NCI-H2196 treated with DMSO at 0.1 percent for 48 hours (cell line): ENCODE measurements around the gene NRXN3.

Experiments
- DNase-seq: peaks from one replicate; lab custom pipeline; 2025; ENCODE audit not compliant: unreplicated experiment; lab: John Stamatoyannopoulos, UW

NRXN3 gene

DNA sequence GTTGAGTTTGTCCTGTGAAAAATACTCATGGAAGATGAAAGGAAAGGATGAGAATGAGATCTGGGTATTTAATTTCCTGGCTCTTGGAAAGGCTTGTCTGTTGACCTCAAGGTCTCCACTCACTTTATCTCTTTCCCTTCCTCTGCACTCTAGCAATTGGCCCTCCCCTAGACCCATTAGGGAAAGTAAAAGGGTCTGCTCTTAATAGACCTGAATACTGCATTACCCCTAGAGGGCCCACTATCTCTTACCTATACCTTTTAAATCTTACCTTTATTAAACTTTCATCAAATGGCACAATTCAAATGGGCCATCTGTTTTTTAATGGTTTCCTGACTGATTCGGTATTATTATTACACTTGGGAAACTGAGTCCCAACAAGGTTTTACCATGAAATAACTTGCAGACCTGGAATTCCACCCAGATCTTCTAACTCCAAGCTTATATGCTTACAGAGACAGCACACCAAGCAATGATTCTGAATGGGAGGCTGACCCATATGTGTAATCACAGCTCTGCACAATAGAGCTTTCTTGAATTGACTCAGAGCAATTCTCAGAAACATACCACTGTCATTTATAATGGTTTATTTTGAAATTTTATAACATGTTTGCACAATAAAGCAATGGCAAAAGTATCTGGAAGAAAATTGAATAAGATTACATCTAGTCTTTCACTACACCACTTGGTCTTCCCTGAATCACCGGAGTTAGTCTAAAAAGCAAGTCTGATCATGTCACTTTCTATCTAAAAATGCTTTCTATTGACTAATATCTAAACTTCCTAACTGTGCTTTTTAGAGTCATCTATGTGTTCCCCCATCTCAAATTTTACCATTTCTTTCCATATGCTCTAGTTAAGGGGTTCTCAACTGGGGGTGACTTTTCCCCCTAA, 618.5 kb downstream of the NRXN3 start:
- DNase-seq, result no peak

GRCh38 chr14:78790271-78790670, 620.1 kb downstream of the NRXN3 start:
- no peak for DNase-seq

- no peak for DNase-seq
These were observed 628.6 kb downstream of the NRXN3 start for GRCh38 chr14:78798757-78799156.

- DNase-seq, result no peak
These were observed 635.4 kb downstream of the NRXN3 start for GRCh38 chr14:78805570-78805969.

- no peak for DNase-seq
These were observed 652.9 kb downstream of the NRXN3 start for GRCh38 chr14:78823035-78823434.

GRCh38 chr14:78823516-78823915, 653.3 kb downstream of the NRXN3 start:
- DNase-seq, result no peak

GRCh38 chr14:78829274-78829673, 659.1 kb downstream of the NRXN3 start:
- no peak for DNase-seq

DNA sequence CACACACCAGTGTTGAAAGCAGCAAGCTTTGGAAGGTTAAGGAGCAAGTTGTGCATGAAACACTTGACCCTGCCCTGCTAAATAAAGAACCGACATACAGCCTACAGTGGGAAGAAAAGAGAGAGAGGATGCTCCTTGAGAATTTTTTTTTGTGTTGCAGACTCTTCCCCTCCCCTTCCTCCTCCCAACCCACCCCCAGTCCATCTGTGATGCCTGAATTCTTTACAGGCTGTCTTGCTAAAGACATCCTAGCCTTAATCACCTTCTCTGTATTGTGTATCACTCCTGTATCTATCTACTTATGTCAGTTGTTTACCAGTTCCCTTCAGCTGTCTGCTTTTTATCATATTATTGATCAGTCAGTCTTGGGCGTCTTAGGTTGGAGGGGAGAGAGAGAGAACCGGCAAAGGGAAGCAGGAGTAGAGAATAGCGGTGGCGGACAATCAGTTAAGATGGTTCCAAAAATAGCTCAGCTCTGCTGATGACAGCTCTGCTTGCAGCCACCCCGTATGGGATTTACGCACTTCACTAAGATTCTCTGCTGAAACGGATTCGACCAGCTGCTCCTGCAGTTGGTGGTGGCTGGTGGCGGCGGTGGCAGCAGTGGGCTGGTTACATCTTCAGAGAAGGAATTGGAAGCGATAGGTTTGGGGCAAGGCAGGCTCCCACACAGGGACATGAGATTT, 664.7 kb downstream of the NRXN3 start:
- DNase-seq, result no peak

DNA sequence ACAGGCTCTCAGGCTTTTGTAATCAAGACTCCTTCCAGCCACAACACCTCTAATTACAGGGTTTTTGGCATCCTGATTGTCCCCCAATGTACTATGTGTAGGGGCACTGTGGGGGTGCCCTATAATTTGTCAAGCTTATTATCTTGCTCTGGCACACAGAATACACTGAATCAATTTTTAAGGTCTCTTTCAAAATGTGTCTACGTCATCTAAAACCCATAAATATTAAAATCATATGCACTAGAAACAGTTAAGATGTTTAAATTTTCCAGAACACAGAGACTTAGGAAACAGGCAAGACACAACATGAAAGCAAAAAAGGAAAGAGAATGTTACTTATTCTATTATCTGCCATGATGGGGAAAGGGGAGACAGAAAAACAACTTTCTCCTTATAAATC, 665.7 kb downstream of the NRXN3 start:
- DNase-seq, result no peak

GRCh38 chr14:78836777-78837176, 666.6 kb downstream of the NRXN3 start:
- peak; percentile 2 for DNase-seq

DNA sequence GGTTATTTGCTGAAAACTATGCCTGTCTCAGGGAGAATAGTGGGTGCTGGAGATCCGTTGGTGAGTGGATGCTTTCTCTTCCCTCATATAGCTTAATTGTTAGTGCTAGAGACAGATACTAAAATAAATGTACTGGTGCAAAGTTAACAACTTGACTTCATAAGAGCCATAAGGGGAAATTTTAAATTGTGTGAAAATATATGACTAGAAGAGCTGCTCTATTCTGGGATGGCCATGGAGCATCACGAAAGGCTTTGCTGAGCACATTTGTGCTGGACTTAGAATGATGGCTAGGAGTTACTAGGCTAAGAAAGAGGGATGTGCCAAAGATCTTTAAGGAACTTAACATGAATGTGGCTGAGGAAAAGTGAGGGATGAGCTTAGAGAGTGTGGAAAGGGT, 668.8 kb downstream of the NRXN3 start:
- DNase-seq, result no peak

DNA sequence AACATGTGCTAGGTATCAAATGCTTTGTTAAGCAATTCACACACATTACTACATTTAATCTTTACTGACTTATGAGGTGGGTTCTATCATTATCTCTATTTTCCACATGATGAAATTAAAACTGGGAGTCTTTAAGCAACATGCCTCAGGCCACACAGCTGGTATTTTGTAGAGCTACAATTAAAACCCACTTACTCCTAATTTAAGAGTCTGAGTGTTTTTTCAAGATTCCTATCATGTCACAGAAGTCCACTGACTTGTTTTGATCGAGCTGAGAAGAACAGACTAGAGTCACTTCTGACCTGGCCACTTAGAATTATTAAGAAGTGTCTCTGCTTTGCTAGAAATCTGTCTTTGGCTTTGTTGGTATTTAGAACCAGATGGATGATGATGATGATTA, 670.7 kb downstream of the NRXN3 start:
- no peak for DNase-seq

DNA sequence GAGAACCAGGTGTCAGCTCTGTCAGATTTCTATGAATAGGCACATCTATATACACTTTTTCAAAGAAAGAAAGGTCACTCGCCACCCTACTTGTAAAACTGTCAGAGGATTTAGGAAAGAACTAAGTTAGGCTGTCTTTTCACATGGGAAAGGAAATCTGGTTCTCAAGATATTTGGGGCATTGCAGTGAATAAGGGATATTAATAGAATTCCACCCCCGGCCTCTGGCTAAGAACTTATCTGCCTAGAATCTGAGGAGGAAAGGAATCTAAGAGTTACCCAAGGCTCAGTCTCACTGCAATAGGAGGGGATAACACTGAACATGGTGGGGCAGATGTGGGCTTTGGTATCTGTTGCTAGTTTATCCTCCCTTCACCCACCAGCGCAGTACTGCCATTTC, 677.6 kb downstream of the NRXN3 start:
- DNase-seq, result no peak

DNA sequence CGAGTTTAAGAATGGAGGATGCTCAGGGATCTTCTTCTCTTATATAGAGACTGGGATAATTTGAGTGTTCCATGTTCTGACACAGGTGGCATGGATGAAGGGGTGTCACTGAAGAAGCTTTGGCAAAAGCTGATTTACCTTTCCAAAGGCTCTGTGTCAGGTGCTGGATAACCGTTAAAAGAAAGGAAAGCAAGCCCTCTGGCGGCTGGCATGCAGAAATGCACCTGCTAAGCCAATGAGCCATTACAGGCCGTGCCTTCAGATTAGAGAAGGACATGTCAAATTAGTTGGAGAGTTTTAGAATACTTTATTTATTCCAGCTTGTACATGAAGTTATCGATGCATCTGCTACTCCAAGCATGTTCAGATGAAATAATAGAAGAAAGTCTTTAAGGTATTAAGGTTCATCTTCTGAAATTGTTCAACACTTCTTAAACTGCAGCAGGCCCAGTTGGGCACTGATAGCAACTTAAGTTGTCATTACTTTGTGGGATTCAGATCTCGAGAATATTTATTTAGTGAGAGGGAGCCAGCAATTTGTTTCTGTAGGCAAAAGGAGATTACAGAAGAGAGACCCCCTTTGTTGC, 678.2 kb downstream of the NRXN3 start:
- DNase-seq, result no peak

GRCh38 chr14:78849952-78850351, 679.8 kb downstream of the NRXN3 start:
- DNase-seq, result no peak

- DNase-seq, result no peak
These were observed 681.0 kb downstream of the NRXN3 start for GRCh38 chr14:78851189-78851588.

- DNase-seq, result no peak
These were observed 681.9 kb downstream of the NRXN3 start for GRCh38 chr14:78852040-78852439.

GRCh38 chr14:78857974-78858373, 687.8 kb downstream of the NRXN3 start:
- DNase-seq, result no peak

DNA sequence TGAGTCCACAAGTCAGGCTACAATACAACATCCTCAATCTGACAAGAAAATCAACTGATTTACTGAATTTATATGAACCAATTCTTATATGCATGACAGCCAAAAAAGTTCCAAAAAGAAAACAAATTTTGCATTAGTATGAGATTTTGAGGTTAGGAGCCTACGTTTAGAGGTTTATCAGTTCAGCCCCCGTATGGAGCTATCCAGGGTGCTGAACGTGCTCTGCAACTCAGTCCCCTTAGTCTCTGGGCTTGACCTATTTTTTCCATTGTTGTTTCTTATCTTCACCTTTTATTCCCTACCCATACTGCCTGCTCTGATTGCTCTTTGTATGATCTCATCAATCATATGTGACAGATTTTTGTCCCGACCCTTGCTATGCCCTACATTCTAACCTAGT, 693.0 kb downstream of the NRXN3 start:
- DNase-seq, result no peak

- no peak for DNase-seq
These were observed 702.7 kb downstream of the NRXN3 start for GRCh38 chr14:78872837-78873236.

- DNase-seq, result no peak
These were observed 703.4 kb downstream of the NRXN3 start for GRCh38 chr14:78873581-78873980.

GRCh38 chr14:78875049-78875448, 704.9 kb downstream of the NRXN3 start:
- DNase-seq, result no peak
